Measurements from ENCODE around the gene ANO10.

ANO10 gene

GRCh38 chr3:43638594-43639447, 17.0 kb upstream of the ANO10 start:
- Histone ChIP-seq H3K4me3 (ENCODE audit: control insufficient read depth in 1 of 7, extremely low read depth in 1 of 7, insufficient read depth in 4 of 7, low read depth in 2 of 7, low read length in 6 of 7) (peak overlapping the region in 3 of 7 experiments; percentile 34 to 59 (median 51)), H3K27ac (ENCODE audit: insufficient read depth in 1 of 2, low read depth in 1 of 2, low read length in 2 of 2, poor library complexity in 1 of 2, severe bottlenecking in 2 of 2) (peak overlapping the region in 1 of 2 experiments; percentile 21), H3K4me1 (ENCODE audit: control extremely low read depth in 1 of 4, control insufficient read depth in 4 of 4, insufficient read depth in 4 of 4, low read length in 3 of 4) (peaks cover 4 to 8% (median 6%) of the 10 kb centered on the region in 4 experiments), H3K27me3 (replicated peaks in 2 of 5; ENCODE audit: control insufficient read depth in 4 of 5, insufficient read depth in 5 of 5, low read length in 4 of 5) (no peaks in the 10 kb centered on the region), H3K36me3 (ENCODE audit: control insufficient read depth in 4 of 4, insufficient read depth in 4 of 4, low read length in 3 of 4) (no peaks in the 10 kb centered on the region), H3K9me3 (ENCODE audit: control extremely low read depth in 1 of 5, control insufficient read depth in 4 of 5, insufficient read depth in 2 of 5, low read depth in 1 of 5, low read length in 4 of 5) (peaks cover 0 to 2% (median 0%) of the 10 kb centered on the region in 5 experiments)
- ChIA-PET CTCF (interaction anchor here (0.7 to 1.3 kb wide), 5 partner anchors 15 to 96 kb away, joined by 3 to 4 read pairs (median 3); no protein-coding TSS in a partner anchor), POLR2A (interaction anchor here (0.6 to 0.8 kb wide), 2 partner anchors 51 to 81 kb away, joined by 3 to 4 read pairs; no protein-coding TSS in a partner anchor)
- DNase-seq: peak; percentile 49 to 64 (median 62)
- WGBS (ENCODE audit: insufficient coverage): 33% methylated on average over 3 of the region's 9 CpGs

- Histone ChIP-seq H3K27me3 (replicated peaks in 2 of 5; ENCODE audit: control insufficient read depth in 4 of 5, insufficient read depth in 5 of 5, low read length in 4 of 5) (no peaks in the 10 kb centered on the region), H3K4me1 (ENCODE audit: control extremely low read depth in 1 of 4, control insufficient read depth in 4 of 4, insufficient read depth in 4 of 4, low read length in 3 of 4) (peaks cover 4 to 8% (median 6%) of the 10 kb centered on the region in 4 experiments), H3K4me3 (ENCODE audit: control insufficient read depth in 1 of 7, extremely low read depth in 1 of 7, insufficient read depth in 4 of 7, low read depth in 2 of 7, low read length in 6 of 7) (no peak overlapping the region), H3K36me3 (ENCODE audit: control insufficient read depth in 4 of 4, insufficient read depth in 4 of 4, low read length in 3 of 4) (no peaks in the 10 kb centered on the region), H3K9me3 (ENCODE audit: control extremely low read depth in 1 of 5, control insufficient read depth in 4 of 5, insufficient read depth in 2 of 5, low read depth in 1 of 5, low read length in 4 of 5) (peaks cover 0 to 4% (median 0%) of the 10 kb centered on the region in 5 experiments), H3K27ac (ENCODE audit: insufficient read depth in 1 of 2, low read depth in 1 of 2, low read length in 2 of 2, poor library complexity in 1 of 2, severe bottlenecking in 2 of 2) (no peak overlapping the region)
- WGBS (ENCODE audit: insufficient coverage): no CpG with 5 or more reads among the region's 3 CpGs
- no peak for DNase-seq
- CTCF ChIA-PET: interaction anchor here (1.1 kb wide), 1 partner anchor 95 kb away, joined by 3 read pairs; no protein-coding TSS in a partner anchor
- POLR2A ChIA-PET: no interaction called here
Measured at GRCh38 chr3:43637702-43638101, 15.9 kb upstream of the ANO10 start.

- H3K36me3 ChIP-seq (ENCODE audit: control insufficient read depth in 4 of 4, insufficient read depth in 4 of 4, low read length in 3 of 4): no peaks in the 10 kb centered on the region
- ChIA-PET POLR2A (no interaction called here), CTCF (no interaction called here)
- no peak for DNase-seq
- WGBS (ENCODE audit: insufficient coverage): no CpG with 5 or more reads among the region's 7 CpGs
- H3K27ac ChIP-seq (ENCODE audit: insufficient read depth in 1 of 2, low read depth in 1 of 2, low read length in 2 of 2, poor library complexity in 1 of 2, severe bottlenecking in 2 of 2): no peak overlapping the region
- no peaks in the 10 kb centered on the region for H3K27me3 ChIP-seq (replicated peaks in 2 of 5; ENCODE audit: control insufficient read depth in 4 of 5, insufficient read depth in 5 of 5, low read length in 4 of 5)
- no peaks in the 10 kb centered on the region for H3K4me1 ChIP-seq (ENCODE audit: control extremely low read depth in 1 of 4, control insufficient read depth in 4 of 4, insufficient read depth in 4 of 4, low read length in 3 of 4)
- H3K9me3 ChIP-seq (ENCODE audit: control extremely low read depth in 1 of 5, control insufficient read depth in 4 of 5, insufficient read depth in 2 of 5, low read depth in 1 of 5, low read length in 4 of 5): peaks cover 0 to 4% (median 0%) of the 10 kb centered on the region in 5 experiments
- no peak overlapping the region for H3K4me3 ChIP-seq (ENCODE audit: control insufficient read depth in 1 of 7, extremely low read depth in 1 of 7, insufficient read depth in 4 of 7, low read depth in 2 of 7, low read length in 6 of 7)
Measured at GRCh38 chr3:43632986-43633385, 11.2 kb upstream of the ANO10 start.

- peak in 1 of 3 donors; percentile 15 for DNase-seq
- peaks cover 0 to 4% (median 0%) of the 10 kb centered on the region in 5 experiments for H3K9me3 ChIP-seq (ENCODE audit: control extremely low read depth in 1 of 5, control insufficient read depth in 4 of 5, insufficient read depth in 2 of 5, low read depth in 1 of 5, low read length in 4 of 5)
- H3K4me1 ChIP-seq (ENCODE audit: control extremely low read depth in 1 of 4, control insufficient read depth in 4 of 4, insufficient read depth in 4 of 4, low read length in 3 of 4): no peaks in the 10 kb centered on the region
- H3K27me3 ChIP-seq (replicated peaks in 2 of 5; ENCODE audit: control insufficient read depth in 4 of 5, insufficient read depth in 5 of 5, low read length in 4 of 5): no peaks in the 10 kb centered on the region
- H3K36me3 ChIP-seq (ENCODE audit: control insufficient read depth in 4 of 4, insufficient read depth in 4 of 4, low read length in 3 of 4): no peaks in the 10 kb centered on the region
- H3K4me3 ChIP-seq (ENCODE audit: control insufficient read depth in 1 of 7, extremely low read depth in 1 of 7, insufficient read depth in 4 of 7, low read depth in 2 of 7, low read length in 6 of 7): no peak overlapping the region
- 100% methylated on average over 2 of the region's 2 CpGs for WGBS (ENCODE audit: insufficient coverage)
- POLR2A ChIA-PET: interaction anchor here (0.5 kb wide), 1 partner anchor 134 kb away, joined by 3 read pairs; no protein-coding TSS in a partner anchor
- no peak overlapping the region for H3K27ac ChIP-seq (ENCODE audit: insufficient read depth in 1 of 2, low read depth in 1 of 2, low read length in 2 of 2, poor library complexity in 1 of 2, severe bottlenecking in 2 of 2)
- CTCF ChIA-PET: no interaction called here
Measured at GRCh38 chr3:43632269-43632733, 10.5 kb upstream of the ANO10 start.

- ChIA-PET CTCF (no interaction called here), POLR2A (no interaction called here)
- Histone ChIP-seq H3K4me1 (ENCODE audit: control extremely low read depth in 1 of 4, control insufficient read depth in 4 of 4, insufficient read depth in 4 of 4, low read length in 3 of 4) (no peaks in the 10 kb centered on the region), H3K36me3 (ENCODE audit: control insufficient read depth in 4 of 4, insufficient read depth in 4 of 4, low read length in 3 of 4) (no peaks in the 10 kb centered on the region), H3K4me3 (ENCODE audit: control insufficient read depth in 1 of 7, extremely low read depth in 1 of 7, insufficient read depth in 4 of 7, low read depth in 2 of 7, low read length in 6 of 7) (no peak overlapping the region), H3K27ac (ENCODE audit: insufficient read depth in 1 of 2, low read depth in 1 of 2, low read length in 2 of 2, poor library complexity in 1 of 2, severe bottlenecking in 2 of 2) (no peak overlapping the region), H3K9me3 (ENCODE audit: control extremely low read depth in 1 of 5, control insufficient read depth in 4 of 5, insufficient read depth in 2 of 5, low read depth in 1 of 5, low read length in 4 of 5) (peaks cover 0 to 4% (median 0%) of the 10 kb centered on the region in 5 experiments), H3K27me3 (replicated peaks in 2 of 5; ENCODE audit: control insufficient read depth in 4 of 5, insufficient read depth in 5 of 5, low read length in 4 of 5) (no peaks in the 10 kb centered on the region)
- no peak for DNase-seq
- 100% methylated on average over 1 of the region's 1 CpG for WGBS (ENCODE audit: insufficient coverage)
Measured at GRCh38 chr3:43629741-43630140, 7.9 kb upstream of the ANO10 start.

GRCh38 chr3:43629257-43629656, 7.4 kb upstream of the ANO10 start:
- no peak for DNase-seq
- H3K27me3 ChIP-seq (replicated peaks in 2 of 5; ENCODE audit: control insufficient read depth in 4 of 5, insufficient read depth in 5 of 5, low read length in 4 of 5): no peaks in the 10 kb centered on the region
- no peaks in the 10 kb centered on the region for H3K36me3 ChIP-seq (ENCODE audit: control insufficient read depth in 4 of 4, insufficient read depth in 4 of 4, low read length in 3 of 4)
- peaks cover 0 to 4% (median 0%) of the 10 kb centered on the region in 5 experiments for H3K9me3 ChIP-seq (ENCODE audit: control extremely low read depth in 1 of 5, control insufficient read depth in 4 of 5, insufficient read depth in 2 of 5, low read depth in 1 of 5, low read length in 4 of 5)
- ChIA-PET POLR2A (no interaction called here), CTCF (no interaction called here)
- no peak overlapping the region for H3K27ac ChIP-seq (ENCODE audit: insufficient read depth in 1 of 2, low read depth in 1 of 2, low read length in 2 of 2, poor library complexity in 1 of 2, severe bottlenecking in 2 of 2)
- H3K4me1 ChIP-seq (ENCODE audit: control extremely low read depth in 1 of 4, control insufficient read depth in 4 of 4, insufficient read depth in 4 of 4, low read length in 3 of 4): no peaks in the 10 kb centered on the region
- no peak overlapping the region for H3K4me3 ChIP-seq (ENCODE audit: control insufficient read depth in 1 of 7, extremely low read depth in 1 of 7, insufficient read depth in 4 of 7, low read depth in 2 of 7, low read length in 6 of 7)

- WGBS (ENCODE audit: insufficient coverage): no CpG with 5 or more reads among the region's 2 CpGs
- DNase-seq: no peak
- Histone ChIP-seq H3K9me3 (ENCODE audit: control extremely low read depth in 1 of 5, control insufficient read depth in 4 of 5, insufficient read depth in 2 of 5, low read depth in 1 of 5, low read length in 4 of 5) (no peaks in the 10 kb centered on the region), H3K27me3 (replicated peaks in 2 of 5; ENCODE audit: control insufficient read depth in 4 of 5, insufficient read depth in 5 of 5, low read length in 4 of 5) (no peaks in the 10 kb centered on the region), H3K4me1 (ENCODE audit: control extremely low read depth in 1 of 4, control insufficient read depth in 4 of 4, insufficient read depth in 4 of 4, low read length in 3 of 4) (peaks cover 0 to 4% (median 4%) of the 10 kb centered on the region in 4 experiments), H3K27ac (ENCODE audit: insufficient read depth in 1 of 2, low read depth in 1 of 2, low read length in 2 of 2, poor library complexity in 1 of 2, severe bottlenecking in 2 of 2) (no peak overlapping the region), H3K4me3 (ENCODE audit: control insufficient read depth in 1 of 7, extremely low read depth in 1 of 7, insufficient read depth in 4 of 7, low read depth in 2 of 7, low read length in 6 of 7) (no peak overlapping the region), H3K36me3 (ENCODE audit: control insufficient read depth in 4 of 4, insufficient read depth in 4 of 4, low read length in 3 of 4) (no peaks in the 10 kb centered on the region)
- ChIA-PET POLR2A (no interaction called here), CTCF (no interaction called here)
Measured at GRCh38 chr3:43627360-43627759, 5.5 kb upstream of the ANO10 start.
